NCI-H510A (cell line): ENCODE results near the gene VPS13D.
"Not testable (repeated sequence)": the region's sequence is repeated elsewhere in the genome, so short reads cannot be mapped to it uniquely, and the experiment has no call there.

Source experiments
- DNase-seq: peaks from one replicate; lab custom pipeline; 2025; lab: John Stamatoyannopoulos, UW

The VPS13D gene

GRCh38 chr1:12375133-12375829 is 145.5 kb downstream of the VPS13D start:
- no peak for DNase-seq

GRCh38 chr1:12376236-12377045 is 146.6 kb downstream of the VPS13D start:
- no peak for DNase-seq

GRCh38 chr1:12380326-12381249 is 150.8 kb downstream of the VPS13D start:
- DNase-seq = no peak

- DNase-seq = no peak
These were observed 153.2 kb downstream of the VPS13D start for GRCh38 chr1:12383001-12383400.

- no peak for DNase-seq
These were observed 154.0 kb downstream of the VPS13D start for GRCh38 chr1:12383786-12384185.

- DNase-seq = no peak
These were observed 155.1 kb downstream of the VPS13D start for GRCh38 chr1:12384836-12385456.

- DNase-seq = no peak
These were observed 156.3 kb downstream of the VPS13D start for GRCh38 chr1:12386130-12386529.

- DNase-seq = no peak
These were observed 157.8 kb downstream of the VPS13D start for GRCh38 chr1:12387641-12388040.

GRCh38 chr1:12390296-12390695 is 160.5 kb downstream of the VPS13D start:
- DNase-seq = not testable (repeated sequence)

- no peak for DNase-seq
These were observed 167.9 kb downstream of the VPS13D start for GRCh38 chr1:12397462-12398450.

- DNase-seq = no peak
These were observed 168.6 kb downstream of the VPS13D start for GRCh38 chr1:12398479-12398878.

GRCh38 chr1:12400027-12400693 is 170.3 kb downstream of the VPS13D start:
- DNase-seq = no peak

GRCh38 chr1:12402159-12402673 is 172.4 kb downstream of the VPS13D start:
- DNase-seq = no peak

- no peak for DNase-seq
These were observed 173.0 kb downstream of the VPS13D start for GRCh38 chr1:12402842-12403241.

GRCh38 chr1:12404918-12405317 is 175.1 kb downstream of the VPS13D start:
- no peak for DNase-seq

- DNase-seq = no peak
These were observed 175.7 kb downstream of the VPS13D start for GRCh38 chr1:12405325-12406210.

- DNase-seq = no peak
These were observed 176.6 kb downstream of the VPS13D start for GRCh38 chr1:12406211-12407021.
